RWPE2 (cell line): ENCODE data around the gene CRADD.
"Not testable (repeated sequence)": the region's sequence is repeated elsewhere in the genome, so short reads cannot be mapped to it uniquely, and the experiment has no call there.

ENCODE experiments used
- ATAC-seq: fragments of 200-7000 bp; cut with Tn5 transposase; 3 replicates; pipeline ENCODE4 v1.9.1; 2021; ENCODE audit warnings: low read depth
- DNase-seq: peaks from one replicate; pipeline ENCODE4 v3.0.0-alpha.2; 2020; ENCODE audit warnings: low spot score
- H3K27ac ChIP-seq: fragments of 450-650 bp; 2 replicates; pipeline ENCODE4 v1.5.1; 2017; ENCODE audit warnings: mild to moderate bottlenecking; ENCODE audit not compliant: poor library complexity, severe bottlenecking
- H3K27me3 ChIP-seq: fragments of 250-450 bp; sonication (Bioruptor Pico); 2 replicates; pipeline ENCODE4 v1.5.1; 2021; ENCODE audit warnings: mild to moderate bottlenecking, moderate library complexity; ENCODE audit not compliant: insufficient read depth, poor library complexity, severe bottlenecking
- H3K36me3 ChIP-seq: fragments of 250-450 bp; sonication (Bioruptor Pico); 2 replicates; pipeline ENCODE4 v1.5.1; 2020; ENCODE audit warnings: low read depth, mild to moderate bottlenecking, moderate library complexity
- H3K4me1 ChIP-seq: fragments of 250-450 bp; sonication (Bioruptor Pico); 2 replicates; pipeline ENCODE4 v1.5.1; 2021; ENCODE audit warnings: mild to moderate bottlenecking, moderate library complexity; ENCODE audit not compliant: insufficient read depth, poor library complexity, severe bottlenecking
- H3K4me3 ChIP-seq: fragments of 250-450 bp; sonication (Bioruptor Pico); 2 replicates; pipeline ENCODE4 v1.5.1; 2021; ENCODE audit warnings: mild to moderate bottlenecking, moderate library complexity; ENCODE audit not compliant: severe bottlenecking
- H3K9me3 ChIP-seq: fragments of 250-450 bp; sonication (Bioruptor Pico); 2 replicates; pipeline ENCODE4 v1.5.1; 2021; ENCODE audit warnings: mild to moderate bottlenecking, moderate library complexity; ENCODE audit not compliant: severe bottlenecking
- TF ChIP-seq, protein P1 (sequence below): fragments of 450-650 bp; IDR thresholded peaks from one replicate; pipeline ENCODE4 v1.5.1; 2017; ENCODE audit warnings: mild to moderate bottlenecking, moderate library complexity; ENCODE audit not compliant: poor library complexity, severe bottlenecking

The CRADD gene

DNA sequence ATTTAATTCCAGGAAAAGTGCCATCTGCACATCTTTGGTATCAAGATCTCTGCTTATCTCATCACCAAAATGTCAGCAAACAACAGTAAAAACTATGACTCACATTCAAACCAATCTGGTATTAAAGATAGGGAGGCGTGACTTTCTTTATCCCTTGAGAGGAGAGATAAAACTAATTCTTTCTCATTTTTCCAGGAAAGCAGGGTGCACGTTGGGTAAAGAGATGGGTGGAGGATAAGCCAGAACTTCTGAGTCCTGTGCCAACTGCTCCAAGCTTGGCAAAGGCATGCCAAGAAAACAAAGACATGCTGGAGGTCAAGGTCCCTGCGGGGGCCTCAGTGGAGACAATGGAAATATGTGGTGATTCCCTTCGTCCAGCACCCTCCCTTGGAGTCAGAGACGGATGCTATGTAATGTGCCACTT lies 245.4 kb downstream of the CRADD start:
- Histone ChIP-seq H3K27ac (no peak overlapping the region), H3K27me3 (no peaks in the 10 kb centered on the region), H3K9me3 (no peaks in the 10 kb centered on the region), H3K4me3 (no peak overlapping the region), H3K4me1 (no peaks in the 10 kb centered on the region), H3K36me3 (no peaks in the 10 kb centered on the region)
- DNase-seq, result no peak
- TF ChIP-seq, protein P1, sequence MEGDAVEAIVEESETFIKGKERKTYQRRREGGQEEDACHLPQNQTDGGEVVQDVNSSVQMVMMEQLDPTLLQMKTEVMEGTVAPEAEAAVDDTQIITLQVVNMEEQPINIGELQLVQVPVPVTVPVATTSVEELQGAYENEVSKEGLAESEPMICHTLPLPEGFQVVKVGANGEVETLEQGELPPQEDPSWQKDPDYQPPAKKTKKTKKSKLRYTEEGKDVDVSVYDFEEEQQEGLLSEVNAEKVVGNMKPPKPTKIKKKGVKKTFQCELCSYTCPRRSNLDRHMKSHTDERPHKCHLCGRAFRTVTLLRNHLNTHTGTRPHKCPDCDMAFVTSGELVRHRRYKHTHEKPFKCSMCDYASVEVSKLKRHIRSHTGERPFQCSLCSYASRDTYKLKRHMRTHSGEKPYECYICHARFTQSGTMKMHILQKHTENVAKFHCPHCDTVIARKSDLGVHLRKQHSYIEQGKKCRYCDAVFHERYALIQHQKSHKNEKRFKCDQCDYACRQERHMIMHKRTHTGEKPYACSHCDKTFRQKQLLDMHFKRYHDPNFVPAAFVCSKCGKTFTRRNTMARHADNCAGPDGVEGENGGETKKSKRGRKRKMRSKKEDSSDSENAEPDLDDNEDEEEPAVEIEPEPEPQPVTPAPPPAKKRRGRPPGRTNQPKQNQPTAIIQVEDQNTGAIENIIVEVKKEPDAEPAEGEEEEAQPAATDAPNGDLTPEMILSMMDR, result no peak
- ATAC-seq, result no peak

DNA sequence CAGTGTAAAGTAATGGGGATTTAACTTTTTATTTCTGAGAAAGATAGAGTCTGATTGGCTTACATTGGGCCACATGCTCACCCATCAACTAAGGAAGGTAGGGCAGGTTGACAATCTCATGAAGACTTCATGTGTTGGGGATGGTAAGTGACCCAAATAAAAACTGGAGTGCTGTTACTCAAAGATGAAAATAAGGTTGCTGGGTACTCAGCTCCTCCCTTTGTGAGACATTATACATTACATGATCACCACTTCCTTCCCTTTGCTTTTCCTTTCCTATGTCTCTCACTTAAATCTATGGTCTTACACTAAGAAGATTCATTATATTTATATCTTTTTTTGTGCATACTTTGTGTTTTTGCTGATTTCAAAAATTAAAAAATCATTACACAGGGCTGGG lies 247.2 kb downstream of the CRADD start:
- ATAC-seq (no peak), DNase-seq (no peak)
- Histone ChIP-seq H3K9me3 (no peaks in the 10 kb centered on the region), H3K4me1 (no peaks in the 10 kb centered on the region), H3K27ac (no peak overlapping the region), H3K36me3 (no peaks in the 10 kb centered on the region), H3K4me3 (no peak overlapping the region), H3K27me3 (no peaks in the 10 kb centered on the region)
- TF ChIP-seq, protein P1, result no peak

DNA sequence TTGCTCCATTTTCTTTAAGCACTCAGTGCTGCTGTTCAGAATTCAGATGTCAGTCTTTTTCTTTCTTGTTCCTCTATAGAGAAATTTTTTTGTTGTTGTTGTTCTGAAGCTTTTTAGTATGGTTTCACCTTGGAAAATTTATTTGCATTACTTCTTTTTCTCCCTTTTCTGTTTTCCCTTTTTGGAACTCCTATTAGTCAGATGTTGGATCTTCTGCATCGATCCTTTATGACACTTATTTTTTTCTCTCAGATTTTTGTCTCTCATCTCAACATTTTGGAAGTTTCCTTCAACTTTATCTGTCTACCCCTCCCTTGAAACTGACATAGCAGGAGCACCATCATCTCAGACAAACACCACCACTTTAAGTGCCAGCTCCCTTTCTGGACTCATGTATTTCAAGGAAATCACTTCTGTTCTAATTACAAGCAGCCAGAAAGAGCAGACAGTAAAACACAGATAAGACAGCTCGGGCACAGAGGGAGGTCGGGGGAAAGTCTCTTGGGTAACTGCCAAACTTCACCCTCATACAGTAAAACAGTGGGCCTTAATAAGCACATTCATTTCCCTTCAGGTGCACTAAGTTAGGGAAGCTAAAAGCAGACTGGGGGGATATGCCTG lies 248.5 kb downstream of the CRADD start:
- no peak for DNase-seq
- Histone ChIP-seq H3K27ac (no peak overlapping the region), H3K36me3 (no peaks in the 10 kb centered on the region), H3K9me3 (no peaks in the 10 kb centered on the region), H3K4me1 (no peaks in the 10 kb centered on the region), H3K27me3 (no peaks in the 10 kb centered on the region), H3K4me3 (no peak overlapping the region)
- no peak for ATAC-seq
- TF ChIP-seq, protein P1, result no peak

- no peak overlapping the region for H3K4me3 ChIP-seq
- DNase-seq, result no peak
- no peaks in the 10 kb centered on the region for H3K36me3 ChIP-seq
- no peaks in the 10 kb centered on the region for H3K4me1 ChIP-seq
- H3K27me3 ChIP-seq, result no peaks in the 10 kb centered on the region
- no peak overlapping the region for H3K27ac ChIP-seq
- no peak for ATAC-seq
- TF ChIP-seq, protein P1, result no peak
- no peaks in the 10 kb centered on the region for H3K9me3 ChIP-seq
Measured at GRCh38 chr12:93926237-93926636, 249.1 kb downstream of the CRADD start.

DNA sequence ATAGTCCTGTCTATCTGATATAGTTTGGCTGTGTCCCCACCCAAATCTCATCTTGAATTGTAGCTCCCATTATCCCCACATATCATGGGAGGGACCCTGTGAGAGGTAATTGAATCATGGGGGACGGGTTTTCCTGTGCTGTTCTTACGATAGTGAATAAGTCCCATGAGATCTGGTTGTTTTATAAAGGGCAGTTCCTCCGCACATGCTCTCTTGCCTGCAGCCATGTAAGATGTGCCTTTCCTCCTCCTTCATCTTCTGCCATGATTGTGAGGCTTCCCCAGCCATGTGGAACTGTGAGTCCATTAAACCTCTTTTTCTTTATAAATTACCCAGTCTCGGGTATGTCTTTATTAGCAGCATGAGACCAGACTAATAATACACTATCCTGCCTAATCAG lies 251.9 kb downstream of the CRADD start:
- not testable (repeated sequence) for H3K36me3 ChIP-seq, H3K27me3 ChIP-seq, H3K9me3 ChIP-seq, H3K27ac ChIP-seq, DNase-seq, H3K4me3 ChIP-seq, ATAC-seq, H3K4me1 ChIP-seq
